Measurements from ENCODE around the gene CD8B. TPM values are rescaled to one million over a fixed set of nuclear protein-coding genes. Genes with fewer than 3 reads are reported as not detected.

Gene CD8B
- polyA plus RNA-seq, 1 experiment = not detected

DNA sequence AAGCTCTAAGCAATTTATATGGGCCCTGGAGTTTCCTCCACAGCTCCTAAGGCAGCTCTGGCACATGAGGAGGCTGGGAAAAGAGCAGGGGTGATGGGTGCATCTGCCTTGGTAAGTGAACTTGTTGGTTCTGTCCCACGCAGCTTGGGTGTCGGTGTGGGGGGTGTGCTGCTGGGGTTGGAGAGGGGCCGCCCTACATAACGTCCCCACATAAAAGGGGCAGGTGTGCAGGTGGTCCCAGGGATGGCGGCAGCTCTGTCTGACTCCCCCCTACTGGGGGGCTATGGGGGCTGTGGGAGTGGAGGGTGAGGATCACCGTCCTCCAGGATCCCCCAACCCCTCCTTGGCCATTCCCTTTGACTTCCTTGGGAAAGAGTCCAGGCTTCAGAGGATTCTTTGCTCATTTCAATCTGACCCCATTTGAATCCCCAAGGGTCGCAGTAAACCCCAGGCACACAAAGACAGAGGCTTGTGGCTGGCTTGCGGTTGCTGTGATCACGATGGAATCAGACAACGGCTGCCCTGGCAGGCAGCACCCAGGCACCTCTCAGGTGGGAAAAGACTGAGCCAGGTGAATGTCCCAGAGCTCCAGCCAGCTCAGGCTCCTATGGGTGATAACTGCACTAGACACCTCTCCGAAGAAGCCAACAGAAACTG is 36.5 kb downstream of the CD8B start:
- Histone ChIP-seq H3K4me3 (ENCODE audit: low read depth, low read length) (no peak overlapping the region), H3K27ac (ENCODE audit: low read depth, low read length) (no peak overlapping the region), H3K27me3 (ENCODE audit: control insufficient read depth, insufficient read depth, low read length) (peaks cover 10% of the 10 kb centered on the region), H3K9me3 (ENCODE audit: control insufficient read depth, insufficient read depth, low read length) (no peaks in the 10 kb centered on the region)
- ChIA-PET POLR2A (no interaction called here), CTCF (no interaction called here)
- DNase-seq (ENCODE audit: low read depth, low spot score) = no peak
- TF ChIP-seq, protein P1, sequence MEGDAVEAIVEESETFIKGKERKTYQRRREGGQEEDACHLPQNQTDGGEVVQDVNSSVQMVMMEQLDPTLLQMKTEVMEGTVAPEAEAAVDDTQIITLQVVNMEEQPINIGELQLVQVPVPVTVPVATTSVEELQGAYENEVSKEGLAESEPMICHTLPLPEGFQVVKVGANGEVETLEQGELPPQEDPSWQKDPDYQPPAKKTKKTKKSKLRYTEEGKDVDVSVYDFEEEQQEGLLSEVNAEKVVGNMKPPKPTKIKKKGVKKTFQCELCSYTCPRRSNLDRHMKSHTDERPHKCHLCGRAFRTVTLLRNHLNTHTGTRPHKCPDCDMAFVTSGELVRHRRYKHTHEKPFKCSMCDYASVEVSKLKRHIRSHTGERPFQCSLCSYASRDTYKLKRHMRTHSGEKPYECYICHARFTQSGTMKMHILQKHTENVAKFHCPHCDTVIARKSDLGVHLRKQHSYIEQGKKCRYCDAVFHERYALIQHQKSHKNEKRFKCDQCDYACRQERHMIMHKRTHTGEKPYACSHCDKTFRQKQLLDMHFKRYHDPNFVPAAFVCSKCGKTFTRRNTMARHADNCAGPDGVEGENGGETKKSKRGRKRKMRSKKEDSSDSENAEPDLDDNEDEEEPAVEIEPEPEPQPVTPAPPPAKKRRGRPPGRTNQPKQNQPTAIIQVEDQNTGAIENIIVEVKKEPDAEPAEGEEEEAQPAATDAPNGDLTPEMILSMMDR (IDR thresholded peaks at IDR 0.05; ENCODE audit: low read depth, low read length) = no peak

DNA sequence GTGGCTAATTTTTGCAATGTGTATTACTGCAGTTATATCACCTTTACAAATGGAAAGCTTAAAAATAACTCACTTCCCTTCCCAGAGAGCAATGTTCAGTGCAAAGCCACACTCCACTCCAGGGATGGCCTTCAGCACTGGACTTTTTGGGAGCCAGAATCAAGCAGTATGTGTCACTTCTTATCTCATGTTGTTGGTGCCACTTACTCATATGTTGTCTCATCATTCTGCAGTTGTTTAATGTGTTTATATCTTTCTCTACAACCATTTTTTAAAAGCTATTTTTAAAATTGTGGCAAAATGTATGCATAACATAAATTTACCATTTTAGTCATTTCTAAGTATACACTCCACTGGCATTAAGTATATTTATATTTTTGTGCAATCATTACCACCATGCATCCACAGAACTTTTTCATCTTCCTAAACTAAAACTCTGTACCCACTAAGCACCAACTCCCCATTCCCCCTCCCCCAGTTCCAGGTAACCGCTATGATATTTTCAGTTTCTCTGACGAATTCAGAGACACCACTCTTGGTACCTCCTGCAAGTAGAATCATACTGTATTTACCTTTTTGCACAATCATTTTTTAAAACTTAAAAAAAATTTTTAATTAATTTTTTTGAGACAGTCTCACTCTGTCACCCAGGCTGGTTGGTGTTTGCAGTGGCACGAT is 38.9 kb downstream of the CD8B start:
- ChIA-PET POLR2A (no interaction called here), CTCF (no interaction called here)
- no peak for DNase-seq (ENCODE audit: low read depth, low spot score)
- Histone ChIP-seq H3K27ac (ENCODE audit: low read depth, low read length) (no peak overlapping the region), H3K4me3 (ENCODE audit: low read depth, low read length) (no peak overlapping the region), H3K27me3 (ENCODE audit: control insufficient read depth, insufficient read depth, low read length) (peaks cover 9% of the 10 kb centered on the region), H3K9me3 (ENCODE audit: control insufficient read depth, insufficient read depth, low read length) (no peaks in the 10 kb centered on the region)
- TF ChIP-seq, protein P1 (IDR thresholded peaks at IDR 0.05; ENCODE audit: low read depth, low read length) = no peak

DNA sequence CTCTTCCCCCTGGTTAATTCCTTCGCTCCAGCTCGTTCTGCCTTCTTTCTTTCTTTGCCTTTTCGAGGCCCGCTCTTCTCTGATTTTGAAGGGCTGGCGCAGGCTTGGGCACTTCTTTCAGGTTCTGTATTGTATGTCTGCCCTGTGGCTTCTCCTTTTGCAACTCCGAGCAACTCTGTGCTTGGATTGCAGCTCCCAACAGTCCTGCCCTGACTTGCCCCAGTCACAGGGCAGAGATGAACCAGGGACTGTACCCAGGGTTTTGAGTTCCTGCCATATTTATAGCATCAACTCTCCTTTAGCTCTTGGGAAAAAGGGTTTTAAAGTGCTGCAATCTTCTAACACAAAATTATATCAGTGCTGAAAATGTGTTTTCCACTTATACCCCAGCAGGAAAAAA is 39.8 kb downstream of the CD8B start:
- DNase-seq (ENCODE audit: low read depth, low spot score) = no peak
- H3K27me3 ChIP-seq (ENCODE audit: control insufficient read depth, insufficient read depth, low read length) = peaks cover 7% of the 10 kb centered on the region
- no peak overlapping the region for H3K4me3 ChIP-seq (ENCODE audit: low read depth, low read length)
- H3K27ac ChIP-seq (ENCODE audit: low read depth, low read length) = no peak overlapping the region
- ChIA-PET CTCF (no interaction called here), POLR2A (no interaction called here)
- TF ChIP-seq, protein P1 (IDR thresholded peaks at IDR 0.05; ENCODE audit: low read depth, low read length) = no peak
- no peaks in the 10 kb centered on the region for H3K9me3 ChIP-seq (ENCODE audit: control insufficient read depth, insufficient read depth, low read length)

DNA sequence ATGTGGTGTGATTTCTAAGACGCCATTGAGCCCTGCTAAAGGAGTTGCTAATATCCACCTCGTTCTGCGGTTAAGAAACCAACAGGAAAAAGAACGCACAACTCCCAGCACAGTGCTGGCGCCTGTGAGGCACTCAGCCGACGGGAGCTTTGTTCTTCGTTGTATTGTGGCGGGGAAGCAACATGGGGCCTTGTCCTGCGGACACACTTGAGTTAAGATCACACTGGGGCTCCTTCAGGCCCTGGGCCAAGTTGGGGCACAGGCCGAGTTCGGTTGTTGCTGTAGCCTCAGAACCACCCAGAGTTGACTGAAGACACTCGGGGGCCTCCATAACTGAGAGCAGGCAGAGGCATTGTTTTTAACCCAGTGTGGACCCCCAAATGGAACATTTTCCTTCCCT is 40.4 kb downstream of the CD8B start:
- no peaks in the 10 kb centered on the region for H3K9me3 ChIP-seq (ENCODE audit: control insufficient read depth, insufficient read depth, low read length)
- ChIA-PET POLR2A (no interaction called here), CTCF (interaction anchor here (0.6 kb wide), 1 partner anchor 13 kb away, joined by 8 read pairs; no protein-coding TSS in a partner anchor)
- no peak overlapping the region for H3K4me3 ChIP-seq (ENCODE audit: low read depth, low read length)
- H3K27ac ChIP-seq (ENCODE audit: low read depth, low read length) = no peak overlapping the region
- DNase-seq (ENCODE audit: low read depth, low spot score) = no peak
- peaks cover 7% of the 10 kb centered on the region for H3K27me3 ChIP-seq (ENCODE audit: control insufficient read depth, insufficient read depth, low read length)
- TF ChIP-seq, protein P1 (IDR thresholded peaks at IDR 0.05; ENCODE audit: low read depth, low read length) = no peak

DNA sequence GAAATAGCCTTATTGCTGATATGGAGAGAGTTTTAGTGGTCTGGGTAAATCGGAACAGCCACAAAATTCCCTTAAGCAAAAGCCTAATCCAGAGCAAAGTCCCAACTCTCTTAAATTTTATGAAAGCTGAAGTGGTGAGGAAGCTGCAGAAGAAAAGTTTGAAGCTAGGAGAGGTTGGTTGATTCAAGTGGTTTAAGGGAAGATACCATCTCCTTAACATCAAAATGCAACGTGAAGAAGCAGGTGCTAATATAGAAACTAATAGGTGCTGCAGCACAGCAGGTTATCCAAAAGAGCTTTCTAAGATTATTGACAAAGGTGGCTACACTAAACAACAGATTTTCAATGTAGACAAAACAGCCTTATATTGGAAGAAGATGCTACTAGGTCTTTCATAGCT is 42.7 kb downstream of the CD8B start:
- Histone ChIP-seq H3K9me3 (ENCODE audit: control insufficient read depth, insufficient read depth, low read length) (no peaks in the 10 kb centered on the region), H3K4me3 (ENCODE audit: low read depth, low read length) (no peak overlapping the region), H3K27me3 (ENCODE audit: control insufficient read depth, insufficient read depth, low read length) (no peaks in the 10 kb centered on the region), H3K27ac (ENCODE audit: low read depth, low read length) (no peak overlapping the region)
- no peak for DNase-seq (ENCODE audit: low read depth, low spot score)
- TF ChIP-seq, protein P1 (IDR thresholded peaks at IDR 0.05; ENCODE audit: low read depth, low read length) = no peak
- POLR2A ChIA-PET = no interaction called here
- CTCF ChIA-PET = no interaction called here
